DMS79 treated with DMSO at 0.1 percent for 48 hours (cell line): ENCODE results near the gene FRMD4A.
"Not testable (repeated sequence)": the region's sequence is repeated elsewhere in the genome, so short reads cannot be mapped to it uniquely, and the experiment has no call there.

ENCODE experiments used
- DNase-seq: peaks from one replicate; lab custom pipeline; 2025; lab: John Stamatoyannopoulos, UW

FRMD4A gene

GRCh38 chr10:13978533-13979115, 352.1 kb downstream of the FRMD4A start:
- no peak for DNase-seq

GRCh38 chr10:13977861-13978532, 352.7 kb downstream of the FRMD4A start:
- no peak for DNase-seq

- no peak for DNase-seq
Observed at GRCh38 chr10:13973742-13974141, 357.0 kb downstream of the FRMD4A start.

- no peak for DNase-seq
Observed at GRCh38 chr10:13972609-13973008, 358.1 kb downstream of the FRMD4A start.

GRCh38 chr10:13971601-13972475, 358.9 kb downstream of the FRMD4A start:
- no peak for DNase-seq

GRCh38 chr10:13970957-13971353, 359.8 kb downstream of the FRMD4A start:
- DNase-seq = no peak

GRCh38 chr10:13970236-13970956, 360.3 kb downstream of the FRMD4A start:
- no peak for DNase-seq

GRCh38 chr10:13969792-13970140, 361.0 kb downstream of the FRMD4A start:
- DNase-seq = no peak

GRCh38 chr10:13969118-13969791, 361.5 kb downstream of the FRMD4A start:
- no peak for DNase-seq

GRCh38 chr10:13961853-13962252, 368.9 kb downstream of the FRMD4A start:
- no peak for DNase-seq

GRCh38 chr10:13961097-13961496, 369.6 kb downstream of the FRMD4A start:
- DNase-seq = no peak

- DNase-seq = no peak
Observed at GRCh38 chr10:13960603-13961002, 370.1 kb downstream of the FRMD4A start.

- no peak for DNase-seq
Observed at GRCh38 chr10:13959443-13960359, 371.0 kb downstream of the FRMD4A start.

GRCh38 chr10:13957856-13958255, 372.9 kb downstream of the FRMD4A start:
- no peak for DNase-seq

GRCh38 chr10:13956826-13957225, 373.9 kb downstream of the FRMD4A start:
- no peak for DNase-seq

GRCh38 chr10:13955409-13956068, 375.2 kb downstream of the FRMD4A start:
- no peak for DNase-seq

- DNase-seq = not testable (repeated sequence)
Observed at GRCh38 chr10:13954195-13954594, 376.5 kb downstream of the FRMD4A start.

GRCh38 chr10:13953371-13953770, 377.4 kb downstream of the FRMD4A start:
- DNase-seq = no peak

- DNase-seq = no peak
Observed at GRCh38 chr10:13950543-13950939, 380.2 kb downstream of the FRMD4A start.

- DNase-seq = no peak
Observed at GRCh38 chr10:13949844-13950542, 380.7 kb downstream of the FRMD4A start.
